ENCODE results near the gene RNF141. TPM values are rescaled to one million over a fixed set of nuclear protein-coding genes. Genes with fewer than 3 reads are reported as not detected.

Gene RNF141
- total and polyA plus RNA-seq, 2 experiments from 2014 or later: 35.9 to 46.9 TPM

DNA sequence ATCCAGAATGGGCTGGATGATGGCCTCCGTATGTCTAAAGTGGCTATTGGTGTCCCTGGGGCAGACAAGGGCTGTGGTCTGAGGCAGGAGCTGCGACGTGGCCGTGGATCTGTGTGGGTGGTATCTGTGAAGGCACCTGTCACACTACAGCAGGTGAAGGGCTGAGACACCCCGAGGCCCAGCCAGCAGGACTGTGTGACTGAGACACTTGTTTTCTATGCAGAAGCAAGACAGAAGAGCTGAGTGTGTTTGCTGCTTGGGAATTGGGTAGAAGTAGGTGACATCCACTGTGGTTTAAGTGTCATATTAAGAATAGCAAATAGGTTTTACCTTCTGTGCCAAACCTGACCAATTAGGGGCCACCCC is 51.0 kb downstream of the RNF141 start:
- TF ChIP-seq EZH2phosphoT487 (IDR thresholded peaks at IDR 0.05; ENCODE audit: insufficient read depth, low read depth): no peak
- no peak for TF ChIP-seq EZH2 (IDR thresholded peaks at IDR 0.05; ENCODE audit: insufficient read depth, poor library complexity, severe bottlenecking)
- in situ Hi-C loops (cut with MboI): no loop called here
- Histone ChIP-seq H3K9me3 (ENCODE audit: low read depth) (no peaks in the 10 kb centered on the region), H2AFZ (no peak overlapping the region), H3K9ac (no peak overlapping the region), H3F3A (ENCODE audit: insufficient read depth) (peaks cover 30% of the 10 kb centered on the region), H3K27me3 (replicated peaks; ENCODE audit: insufficient read depth) (no peaks in the 10 kb centered on the region), H3K79me2 (ENCODE audit: insufficient read depth) (no peaks in the 10 kb centered on the region), H4K20me1 (ENCODE audit: insufficient read depth) (no peaks in the 10 kb centered on the region), H3K4me3 (no peak overlapping the region), H3K4me1 (ENCODE audit: insufficient read depth) (peaks cover 20% of the 10 kb centered on the region), H3K4me2 (ENCODE audit: unreplicated experiment) (peak overlapping the region; percentile 57), H3K9me2 (ENCODE audit: insufficient read depth) (no peaks in the 10 kb centered on the region), H3K36me3 (ENCODE audit: low read depth) (no peaks in the 10 kb centered on the region), H3K27ac (peak overlapping the region; percentile 88)
- DNase-seq: no peak
- WGBS, 2 experiments (ENCODE audit: low coverage in 1 of 2, low lambda C conversion rate in 2 of 2, missing lambda C conversion rate in 2 of 2): 97% methylated on average over 5 of the region's 5 CpGs

DNA sequence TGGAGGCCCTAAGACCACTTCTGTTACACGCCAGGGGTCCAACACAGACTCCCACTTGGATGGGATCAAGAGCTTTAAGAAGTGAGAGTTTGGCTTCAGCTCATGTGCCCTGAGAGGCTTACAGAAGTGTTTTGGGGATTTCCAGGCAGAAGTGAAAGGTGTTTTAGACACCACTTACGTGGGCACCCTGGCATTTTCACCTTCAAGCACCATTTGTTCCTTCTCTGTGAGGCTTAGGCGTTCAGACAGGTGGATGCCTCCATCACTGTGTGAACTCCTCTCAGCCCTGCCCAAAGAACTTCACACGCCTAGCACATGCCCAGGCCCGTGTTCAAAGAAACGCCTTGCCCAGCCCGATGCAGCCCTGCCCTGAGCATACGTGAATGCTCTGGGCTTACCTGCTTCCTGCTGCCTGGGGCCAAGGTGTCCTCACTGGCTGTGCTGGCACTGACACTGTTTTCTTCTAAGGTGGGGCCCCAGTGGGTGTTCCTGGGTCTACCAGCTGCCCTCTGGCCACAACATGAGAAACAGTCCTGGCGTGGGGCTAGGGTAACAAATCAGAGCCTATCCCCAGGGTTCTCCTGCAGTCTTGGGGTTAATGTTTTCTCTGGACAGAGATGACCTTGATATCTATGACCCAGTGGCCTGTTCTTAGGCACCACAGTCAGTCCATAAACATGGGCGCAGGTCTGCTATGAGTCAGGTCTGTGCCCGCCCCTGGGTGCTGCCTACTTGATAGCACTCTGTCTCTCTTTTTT is 51.9 kb downstream of the RNF141 start:
- 97 to 99% methylated on average over 11 of the region's 11 CpGs for WGBS, 2 experiments (ENCODE audit: low coverage in 1 of 2, low lambda C conversion rate in 2 of 2, missing lambda C conversion rate in 2 of 2)

DNA sequence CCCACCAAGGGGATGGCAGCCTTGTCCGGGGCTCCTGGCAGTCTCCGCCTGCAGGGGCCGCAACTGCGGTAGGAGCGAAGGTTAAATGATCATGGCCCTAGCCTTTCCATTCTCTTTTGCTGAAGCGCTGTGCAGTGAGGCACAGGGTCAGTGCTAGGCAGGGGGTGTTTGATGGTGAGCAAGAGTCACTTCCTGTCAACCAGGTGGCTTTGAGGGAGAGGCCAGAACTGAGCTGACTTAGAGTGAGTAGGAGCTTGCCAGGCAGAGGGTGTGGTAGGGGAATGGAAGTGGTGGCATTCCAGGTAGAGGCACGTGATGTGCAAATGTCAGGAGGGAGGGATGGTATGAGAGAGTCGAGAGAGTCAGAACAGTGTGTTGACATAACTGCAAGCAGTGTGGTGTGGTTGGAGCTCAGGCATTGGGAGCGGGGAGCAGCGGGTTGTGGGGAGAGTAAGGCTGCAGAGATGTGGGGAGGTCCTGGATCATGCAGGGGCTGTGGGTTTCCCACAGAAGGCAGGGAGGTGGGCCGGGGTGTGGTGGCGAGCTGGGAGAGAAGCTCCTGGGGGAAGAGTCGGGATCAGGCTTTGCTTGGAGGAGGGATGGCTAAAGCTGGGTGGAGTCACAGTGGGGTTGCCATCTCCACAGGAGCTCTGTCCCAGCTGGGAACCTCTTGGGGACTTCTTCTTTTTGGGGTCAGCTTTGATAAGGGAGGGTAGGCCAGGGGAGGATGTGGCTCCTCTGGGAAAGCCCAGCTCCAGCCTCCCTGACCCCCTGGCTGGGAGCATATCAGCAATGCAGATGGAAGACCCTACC is 52.7 kb downstream of the RNF141 start:
- no peak overlapping the region for H3K4me3 ChIP-seq
- peaks cover 20% of the 10 kb centered on the region for H3K4me1 ChIP-seq (ENCODE audit: insufficient read depth)
- no peaks in the 10 kb centered on the region for H3K9me3 ChIP-seq (ENCODE audit: low read depth)
- 96 to 97% methylated on average over 13 of the region's 13 CpGs for WGBS, 2 experiments (ENCODE audit: low coverage in 1 of 2, low lambda C conversion rate in 2 of 2, missing lambda C conversion rate in 2 of 2)
- no peak overlapping the region for H3K9ac ChIP-seq
- no peak for DNase-seq
- H4K20me1 ChIP-seq (ENCODE audit: insufficient read depth): no peaks in the 10 kb centered on the region
- TF ChIP-seq EZH2 (IDR thresholded peaks at IDR 0.05; ENCODE audit: insufficient read depth, poor library complexity, severe bottlenecking) (no peak), EZH2phosphoT487 (IDR thresholded peaks at IDR 0.05; ENCODE audit: insufficient read depth, low read depth) (no peak)
- no peaks in the 10 kb centered on the region for H3K27me3 ChIP-seq (replicated peaks; ENCODE audit: insufficient read depth)
- no peak overlapping the region for H3K4me2 ChIP-seq (ENCODE audit: unreplicated experiment)
- no peak overlapping the region for H2AFZ ChIP-seq
- in situ Hi-C loops (cut with MboI): no loop called here
- H3K9me2 ChIP-seq (ENCODE audit: insufficient read depth): no peaks in the 10 kb centered on the region
- H3F3A ChIP-seq (ENCODE audit: insufficient read depth): peaks cover 30% of the 10 kb centered on the region
- no peak overlapping the region for H3K27ac ChIP-seq
- H3K36me3 ChIP-seq (ENCODE audit: low read depth): no peaks in the 10 kb centered on the region
- no peaks in the 10 kb centered on the region for H3K79me2 ChIP-seq (ENCODE audit: insufficient read depth)

More for the DNA sequence above, 51.9 kb downstream of the RNF141 start:
- H3K4me1 ChIP-seq (ENCODE audit: insufficient read depth): peaks cover 20% of the 10 kb centered on the region
- H3K9me2 ChIP-seq (ENCODE audit: insufficient read depth): no peaks in the 10 kb centered on the region
- H3K4me2 ChIP-seq (ENCODE audit: unreplicated experiment): no peak overlapping the region
- in situ Hi-C loops (cut with MboI): no loop called here
- DNase-seq: no peak
- no peak overlapping the region for H3K27ac ChIP-seq
- H3K9me3 ChIP-seq (ENCODE audit: low read depth): no peaks in the 10 kb centered on the region
- no peaks in the 10 kb centered on the region for H4K20me1 ChIP-seq (ENCODE audit: insufficient read depth)
- no peaks in the 10 kb centered on the region for H3K79me2 ChIP-seq (ENCODE audit: insufficient read depth)
- no peak overlapping the region for H3K4me3 ChIP-seq
- H3K27me3 ChIP-seq (replicated peaks; ENCODE audit: insufficient read depth): no peaks in the 10 kb centered on the region
- H2AFZ ChIP-seq: no peak overlapping the region
- H3K36me3 ChIP-seq (ENCODE audit: low read depth): no peaks in the 10 kb centered on the region
- peaks cover 30% of the 10 kb centered on the region for H3F3A ChIP-seq (ENCODE audit: insufficient read depth)
- H3K9ac ChIP-seq: no peak overlapping the region
- TF ChIP-seq EZH2 (IDR thresholded peaks at IDR 0.05; ENCODE audit: insufficient read depth, poor library complexity, severe bottlenecking) (no peak), EZH2phosphoT487 (IDR thresholded peaks at IDR 0.05; ENCODE audit: insufficient read depth, low read depth) (no peak)

DNA sequence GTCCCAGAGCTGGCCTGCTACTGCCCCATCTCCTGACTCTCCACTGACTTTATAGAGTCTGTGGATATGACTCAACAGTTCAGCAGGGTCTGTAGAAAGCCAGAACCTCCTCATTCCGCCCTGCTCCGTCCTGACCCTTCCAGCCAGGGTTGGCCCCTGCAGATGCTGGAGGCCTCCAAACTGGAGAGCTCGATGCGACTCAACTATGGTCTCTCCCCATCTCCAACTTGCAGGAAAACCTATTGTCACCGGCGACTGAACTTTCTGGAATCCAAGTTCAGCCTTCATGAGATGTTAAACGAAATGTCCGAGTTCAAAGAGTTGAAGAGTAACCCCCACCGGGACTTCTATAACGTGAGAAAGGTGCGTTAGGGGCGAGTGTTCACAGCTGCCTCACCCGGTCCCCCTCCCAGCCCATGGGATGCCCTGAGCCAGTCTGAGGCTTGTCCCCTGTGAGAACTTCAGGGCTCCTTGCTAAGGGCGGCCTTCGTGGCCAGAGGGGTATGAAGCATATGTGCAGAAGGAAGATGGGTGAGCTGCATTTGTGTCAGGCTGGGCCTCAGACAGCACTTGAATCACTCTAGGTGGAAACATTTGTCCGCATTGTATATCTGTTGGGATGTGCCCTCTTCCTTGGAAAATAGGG is 53.9 kb downstream of the RNF141 start:
- Histone ChIP-seq H3K4me3 (no peak overlapping the region), H3K4me1 (ENCODE audit: insufficient read depth) (peaks cover 20% of the 10 kb centered on the region), H4K20me1 (ENCODE audit: insufficient read depth) (no peaks in the 10 kb centered on the region), H3K79me2 (ENCODE audit: insufficient read depth) (no peaks in the 10 kb centered on the region), H3K27ac (no peak overlapping the region), H3F3A (ENCODE audit: insufficient read depth) (peaks cover 25% of the 10 kb centered on the region), H3K36me3 (ENCODE audit: low read depth) (no peaks in the 10 kb centered on the region), H3K9me3 (ENCODE audit: low read depth) (no peaks in the 10 kb centered on the region), H3K4me2 (ENCODE audit: unreplicated experiment) (no peak overlapping the region), H3K9me2 (ENCODE audit: insufficient read depth) (no peaks in the 10 kb centered on the region), H3K9ac (no peak overlapping the region), H3K27me3 (replicated peaks; ENCODE audit: insufficient read depth) (no peaks in the 10 kb centered on the region), H2AFZ (no peak overlapping the region)
- in situ Hi-C loops (cut with MboI): no loop called here
- TF ChIP-seq EZH2phosphoT487 (IDR thresholded peaks at IDR 0.05; ENCODE audit: insufficient read depth, low read depth): no peak
- no peak for TF ChIP-seq EZH2 (IDR thresholded peaks at IDR 0.05; ENCODE audit: insufficient read depth, poor library complexity, severe bottlenecking)
- DNase-seq: no peak
- WGBS, 2 experiments (ENCODE audit: low coverage in 1 of 2, low lambda C conversion rate in 2 of 2, missing lambda C conversion rate in 2 of 2): 96 to 99% methylated on average over 16 of the region's 16 CpGs

All from GM23248 (cell line).